Measurements from ENCODE around the gene DMRT2. TPM values are rescaled to one million over a fixed set of nuclear protein-coding genes. Genes with fewer than 3 reads are reported as not detected.

Gene DMRT2
- total and polyA plus RNA-seq, 2 of the 8 experiments (the other 6 are each of a cell fraction or from before 2014, with no cell fraction given), result 0.29 to 0.93 TPM

DNA sequence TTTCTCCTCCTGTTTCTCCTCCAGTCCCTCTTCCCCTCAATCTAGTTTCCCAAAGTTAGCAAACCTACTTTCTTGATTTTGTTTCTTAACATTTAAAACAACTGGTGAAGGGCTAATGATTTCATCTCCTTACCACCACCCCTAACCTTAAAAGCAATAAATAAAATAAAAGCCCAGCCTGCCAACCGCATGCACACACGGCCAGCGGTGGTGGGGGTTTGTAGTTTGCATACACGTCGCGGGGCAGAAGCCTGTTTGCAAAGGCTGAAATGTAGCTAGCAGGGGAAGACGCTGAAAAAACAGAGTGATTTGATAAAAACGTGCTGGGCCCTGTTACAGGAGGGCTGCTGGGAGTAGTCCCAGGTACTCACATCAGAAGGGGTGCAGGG is 1.9 kb upstream of the DMRT2 start:
- Histone ChIP-seq H2AFZ (ENCODE audit: low read length) (no peak overlapping the region), H3K4ac (replicated peaks; ENCODE audit: insufficient read length, low read depth, low read length) (no peak overlapping the region)

More for the DNA sequence above, 1.9 kb upstream of the DMRT2 start:
- Histone ChIP-seq H3K56ac (replicated peaks; ENCODE audit: insufficient read length, low read depth, low read length) (no peak overlapping the region), H3K4me1 (replicated peaks in 1 of 4; ENCODE audit: control insufficient read depth in 3 of 4, insufficient read depth in 4 of 4, low read length in 3 of 4) (peaks cover 0 to 7% (median 0%) of the 10 kb centered on the region in 4 experiments; a peak in 1 of 7 replicates), H3K79me1 (ENCODE audit: low read depth, low read length) (no peaks in the 10 kb centered on the region), H2AK5ac (ENCODE audit: low read depth, low read length) (no peak overlapping the region), H4K20me1 (replicated peaks in 1 of 2; ENCODE audit: control insufficient read depth in 1 of 2, insufficient read depth in 2 of 2, low read length in 2 of 2) (peaks cover 0 to 5% of the 10 kb centered on the region in 2 experiments), H2BK12ac (ENCODE audit: low read depth, low read length) (no peak overlapping the region), H3K4me3 (ENCODE audit: extremely low read depth in 1 of 4, insufficient read depth in 2 of 4, low read depth in 3 of 4, low read length in 4 of 4) (no peak overlapping the region), H3K14ac (ENCODE audit: insufficient read length) (no peak overlapping the region), H3K23me2 (ENCODE audit: low read depth, low read length) (peaks cover 4% of the 10 kb centered on the region; the same call in 1 of the 2 replicates), H2BK15ac (ENCODE audit: low read length) (no peak overlapping the region), H2BK5ac (ENCODE audit: low read depth, low read length) (no peak overlapping the region), H4K5ac (ENCODE audit: insufficient read length, low read depth, low read length) (no peak overlapping the region), H3K4me2 (ENCODE audit: insufficient read depth in 1 of 2, low read depth in 2 of 2, low read length in 2 of 2) (peak overlapping the region in 1 of 2 experiments; percentile 48; a peak in 1 of 4 replicates), H4K91ac (replicated peaks; ENCODE audit: insufficient read length, low read length) (no peak overlapping the region), H2BK20ac (ENCODE audit: low read length) (no peak overlapping the region), H3K9me3 (ENCODE audit: insufficient read depth in 2 of 2, low read depth in 1 of 2, low read length in 1 of 2) (peaks cover 4 to 65% of the 10 kb centered on the region in 2 experiments; a peak in 3 of 4 replicates), H3K27me3 (replicated peaks in 1 of 4; ENCODE audit: control insufficient read depth in 3 of 4, extremely low read depth in 1 of 4, insufficient read depth in 3 of 4, low read length in 3 of 4) (peaks cover 8 to 57% (median 43%) of the 10 kb centered on the region in 4 experiments), H3K18ac (ENCODE audit: extremely low read depth, low read length) (no peak overlapping the region), H3K79me2 (ENCODE audit: control insufficient read depth in 1 of 2, insufficient read depth in 2 of 2, low read length in 2 of 2) (no peaks in the 10 kb centered on the region), H4K8ac (ENCODE audit: extremely low read depth, insufficient read depth, low read length) (no peak overlapping the region), H3K23ac (ENCODE audit: insufficient read length) (no peak overlapping the region), H2BK120ac (replicated peaks; ENCODE audit: low read depth, low read length) (no peak overlapping the region), H3K27ac (ENCODE audit: low read depth, low read length) (no peak overlapping the region), H3K36me3 (ENCODE audit: control insufficient read depth in 2 of 4, insufficient read depth in 4 of 4, low read length in 3 of 4) (no peaks in the 10 kb centered on the region; a peak in 1 of 8 replicates), H3K9ac (replicated peaks in 1 of 4; ENCODE audit: extremely low read depth in 1 of 4, low read depth in 3 of 4, low read length in 3 of 4) (no peak overlapping the region)
- ChIA-PET CTCF (ENCODE audit: partially characterized antibody) (no interaction called here), POLR2A (ENCODE audit: partially characterized antibody) (no interaction called here)
- no peak for TF ChIP-seq ASH2L (IDR thresholded peaks at IDR 0.05; ENCODE audit: low read length)
- TF ChIP-seq POLR2AphosphoS5 (IDR thresholded peaks at IDR 0.05; ENCODE audit: low read depth, low read length), result no peak
- no peak for TF ChIP-seq HDAC2 (IDR thresholded peaks at IDR 0.05; ENCODE audit: borderline replicate concordance in 1 of 2, low read depth in 2 of 2, low read length in 2 of 2)
- TF ChIP-seq CBX8 (IDR thresholded peaks at IDR 0.05; ENCODE audit: borderline replicate concordance, low read depth, low read length), result no peak
- TF ChIP-seq RXRA (IDR thresholded peaks at IDR 0.05; ENCODE audit: insufficient read depth, low read depth, low read length), result no peak
- TF ChIP-seq BCL11A (IDR thresholded peaks at IDR 0.05; ENCODE audit: low read depth in 2 of 2, low read length in 2 of 2), result no peak
- no peak for TF ChIP-seq GTF2F1 (IDR thresholded peaks at IDR 0.05; ENCODE audit: borderline replicate concordance, low read depth, low read length)
- no peak for TF ChIP-seq EP300 (IDR thresholded peaks at IDR 0.05; ENCODE audit: borderline replicate concordance in 1 of 2, low read depth in 2 of 2, low read length in 2 of 2)
- no peak for TF ChIP-seq KDM4A (IDR thresholded peaks at IDR 0.05; ENCODE audit: low read depth, low read length, severe bottlenecking)
- no peak for TF ChIP-seq CBX5 (IDR thresholded peaks at IDR 0.05; ENCODE audit: low read depth, low read length)
- TF ChIP-seq MAFK (IDR thresholded peaks at IDR 0.05; ENCODE audit: low read depth, low read length), result no peak
- TF ChIP-seq PHF8 (conservative IDR thresholded peaks at IDR 0.05; ENCODE audit: low read depth, low read length), result no peak
- TF ChIP-seq SRF (IDR thresholded peaks at IDR 0.05; ENCODE audit: low read depth, low read length), result no peak
- WGBS, 2 experiments (ENCODE audit: extremely low coverage in 1 of 2, insufficient coverage in 1 of 2, insufficient read length in 1 of 2, insufficient replicate concordance in 2 of 2, low coverage in 1 of 2, low lambda C conversion rate in 2 of 2, missing lambda C conversion rate in 1 of 2), result 73% methylated on average over 8 of the region's 8 CpGs; no CpG with 5 or more reads in 1 of the 2 experiments
- DNase-seq (ENCODE audit: low read depth in 1 of 2, low spot score in 2 of 2) (no peak), FAIRE-seq (no peak)

Data from H1 (cell line).